Measurements from ENCODE around the gene PTPRN2.
A peak's percentile ranks its signal among the peaks of the same experiment; 100 is the strongest.

The PTPRN2 gene

DNA sequence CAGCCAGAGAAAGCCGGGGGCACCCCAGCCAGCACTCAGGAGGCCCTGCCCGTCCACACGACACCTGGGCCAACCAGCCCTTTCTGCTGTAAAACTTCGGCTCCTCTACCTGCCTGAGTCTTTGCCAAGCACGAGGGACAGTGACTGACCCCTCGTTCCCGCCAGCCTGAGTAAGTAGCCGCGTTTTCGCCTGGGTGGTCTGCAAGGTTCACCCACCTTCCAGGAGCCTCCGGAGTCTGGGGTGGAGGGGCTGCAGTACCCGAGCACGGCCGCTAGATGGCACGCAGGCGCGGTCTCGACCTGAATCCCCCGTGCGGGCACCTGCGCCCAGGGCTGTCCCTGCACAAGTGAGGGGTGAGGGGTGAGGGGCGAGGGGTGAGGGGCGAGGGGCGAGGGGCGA, 192.7 kb downstream of the PTPRN2 start:
- DNase-seq (ENCODE audit: low read depth), result no peak
- peak; percentile 37 for TF ChIP-seq CTCF (IDR thresholded peaks at IDR 0.05; ENCODE audit: low read depth, low read length, missing control alignments)
- H3K4me3 ChIP-seq (ENCODE audit: low read depth, low read length), result no peak overlapping the region

DNA sequence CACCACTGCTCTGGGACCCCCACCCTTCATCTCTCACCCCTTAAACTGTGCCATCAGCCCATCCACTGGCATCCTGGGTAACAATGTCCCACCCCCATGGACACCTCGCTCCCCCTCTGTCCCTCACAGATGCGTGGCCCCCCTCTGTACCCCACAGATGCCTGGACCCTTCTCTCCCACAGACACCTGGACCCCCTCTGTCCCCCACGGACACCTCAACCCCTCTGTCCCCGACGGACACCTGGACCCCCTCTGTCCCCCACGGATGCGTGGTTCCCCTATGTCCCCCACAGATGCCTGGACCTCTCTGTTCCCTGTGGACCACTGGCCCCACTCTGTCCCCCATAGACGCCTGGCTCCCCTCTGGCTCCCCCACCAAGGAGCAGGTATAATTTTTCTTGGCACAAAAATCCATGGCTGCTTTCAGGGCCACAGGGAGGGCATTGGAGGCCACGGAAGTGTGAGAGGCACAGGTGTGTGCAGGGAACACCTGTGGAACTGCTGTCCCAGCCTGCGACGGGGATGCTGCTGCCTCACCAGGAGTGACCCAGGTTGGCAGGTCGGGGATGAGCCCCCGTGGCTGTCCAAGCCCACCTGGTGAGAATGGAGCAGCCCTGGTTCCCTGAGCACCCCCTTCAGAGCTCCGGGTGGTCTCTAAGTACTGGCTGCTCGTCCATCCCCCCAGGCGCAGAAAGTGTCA, 193.5 kb downstream of the PTPRN2 start:
- TF ChIP-seq CTCF (IDR thresholded peaks at IDR 0.05; ENCODE audit: low read depth, low read length, missing control alignments), result no peak
- H3K4me3 ChIP-seq (ENCODE audit: low read depth, low read length), result no peak overlapping the region
- DNase-seq (ENCODE audit: low read depth), result no peak

- H3K4me3 ChIP-seq (ENCODE audit: low read depth, low read length), result no peak overlapping the region
- no peak for DNase-seq (ENCODE audit: low read depth)
- TF ChIP-seq CTCF (IDR thresholded peaks at IDR 0.05; ENCODE audit: low read depth, low read length, missing control alignments), result no peak
These were observed 195.4 kb downstream of the PTPRN2 start for GRCh38 chr7:158392251-158392650.

- H3K4me3 ChIP-seq (ENCODE audit: low read depth, low read length), result no peak overlapping the region
- TF ChIP-seq CTCF (IDR thresholded peaks at IDR 0.05; ENCODE audit: low read depth, low read length, missing control alignments), result no peak
- no peak for DNase-seq (ENCODE audit: low read depth)
These were observed 196.1 kb downstream of the PTPRN2 start for GRCh38 chr7:158391541-158391940.

DNA sequence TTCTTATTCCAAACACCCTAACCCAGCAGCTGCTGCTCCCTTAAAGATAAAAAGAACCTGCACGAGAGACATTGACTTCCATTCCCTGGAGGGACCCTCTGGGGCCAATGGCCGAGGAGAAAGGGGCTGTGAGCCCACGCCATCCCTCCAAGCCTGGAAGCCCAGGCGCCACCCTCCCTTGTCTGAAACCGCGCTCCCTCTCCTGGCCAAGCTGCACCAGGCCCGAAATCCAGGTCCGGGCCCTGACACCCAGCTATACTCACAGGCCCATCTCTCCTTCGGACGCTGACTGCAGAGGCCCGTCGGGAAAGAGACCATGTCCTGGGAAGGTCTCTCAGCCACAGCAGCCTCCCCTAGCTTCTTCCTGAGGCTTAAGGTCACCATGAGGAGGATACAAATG, 196.5 kb downstream of the PTPRN2 start:
- no peak for DNase-seq (ENCODE audit: low read depth)
- H3K4me3 ChIP-seq (ENCODE audit: low read depth, low read length), result no peak overlapping the region
- TF ChIP-seq CTCF (IDR thresholded peaks at IDR 0.05; ENCODE audit: low read depth, low read length, missing control alignments), result no peak

DNA sequence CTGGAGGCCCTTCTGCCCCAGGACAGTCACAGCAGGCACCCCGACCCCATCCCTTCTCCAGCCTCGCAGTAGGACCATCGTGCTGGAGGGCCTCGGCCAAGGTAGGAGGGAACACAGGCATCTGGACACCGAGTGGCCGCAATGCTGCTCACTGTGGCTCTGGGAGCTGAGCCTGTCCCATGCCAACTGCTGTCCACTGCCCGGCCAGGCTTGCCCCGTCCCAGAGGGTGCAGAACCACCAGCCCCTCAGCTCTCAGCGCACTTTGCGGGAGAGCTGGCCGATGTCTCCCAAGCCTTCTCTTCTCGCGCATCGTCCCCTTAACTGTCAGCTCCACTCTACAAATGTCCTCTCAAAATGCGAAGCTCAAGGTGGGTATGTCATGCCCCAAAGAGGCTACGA, 197.2 kb downstream of the PTPRN2 start:
- no peak for DNase-seq (ENCODE audit: low read depth)
- TF ChIP-seq CTCF (IDR thresholded peaks at IDR 0.05; ENCODE audit: low read depth, low read length, missing control alignments), result no peak
- no peak overlapping the region for H3K4me3 ChIP-seq (ENCODE audit: low read depth, low read length)
